Activated B cell treated with CpG ODN at 0.5 μM for 24 hours (primary cell): Measurements from ENCODE around the gene NOL4. TPM values are rescaled to one million over a fixed set of nuclear protein-coding genes. Genes with fewer than 3 reads are reported as not detected.

Experiments used
- ATAC-seq: fragments of 200-7000 bp; cut with Tn5 transposase; one replicate; pipeline ENCODE4 v1.10.0; 2021; ENCODE audit warnings: low read depth, mild to moderate bottlenecking, moderate library complexity
- CTCF ChIA-PET: fragments of 350-600 bp; sonication (Branson Sonifier 250); formaldehyde crosslinking; loops from one replicate; lab custom pipeline; 2021; ENCODE audit warnings: antibody characterized with exemption; lab: Charles Lee
- POLR2A ChIA-PET: fragments of 350-600 bp; sonication (Branson Sonifier 250); formaldehyde crosslinking; loops from one replicate; lab custom pipeline; 2021; ENCODE audit warnings: antibody characterized with exemption; lab: Charles Lee
- DNase-seq: peaks from one replicate; pipeline ENCODE4 v3.0.0; 2022
- H3K27ac Mint-ChIP-seq: one replicate; pipeline ENCODE4 v1.8.0; 2020; ENCODE audit warnings: mixed read lengths
- H3K27me3 Mint-ChIP-seq: one replicate; pipeline ENCODE4 v1.8.0; 2021; ENCODE audit warnings: mixed read lengths
- H3K36me3 Mint-ChIP-seq: one replicate; pipeline ENCODE4 v1.8.0; 2021; ENCODE audit warnings: low read depth, mixed read lengths
- H3K4me1 Mint-ChIP-seq: one replicate; pipeline ENCODE4 v1.8.0; 2021; ENCODE audit warnings: mixed read lengths
- H3K4me3 Mint-ChIP-seq: one replicate; pipeline ENCODE4 v1.8.0; 2020; ENCODE audit warnings: mild to moderate bottlenecking, mixed read lengths
- H3K9me3 Mint-ChIP-seq: one replicate; pipeline ENCODE4 v1.8.0; 2020; ENCODE audit warnings: mixed read lengths
- CTCF ChIP-seq: fragments of 200-600 bp; IDR thresholded peaks from one replicate; pipeline ENCODE4 v1.8.0; 2022; ENCODE audit warnings: antibody characterized with exemption, mild to moderate bottlenecking
- intact Hi-C: fragments of 100-400 bp; cut with micrococcal nuclease; formaldehyde crosslinking; loops from one replicate; pipeline ENCODE4 v1.15.1; 2024
- total RNA-seq: library from RNA; stranded (reverse); gene quantifications from 2 replicates; pipeline ENCODE4 v1.2.3, GENCODE V29; 2022

The NOL4 gene
- total RNA-seq, 1 donor from 2014 or later: not detected

DNA sequence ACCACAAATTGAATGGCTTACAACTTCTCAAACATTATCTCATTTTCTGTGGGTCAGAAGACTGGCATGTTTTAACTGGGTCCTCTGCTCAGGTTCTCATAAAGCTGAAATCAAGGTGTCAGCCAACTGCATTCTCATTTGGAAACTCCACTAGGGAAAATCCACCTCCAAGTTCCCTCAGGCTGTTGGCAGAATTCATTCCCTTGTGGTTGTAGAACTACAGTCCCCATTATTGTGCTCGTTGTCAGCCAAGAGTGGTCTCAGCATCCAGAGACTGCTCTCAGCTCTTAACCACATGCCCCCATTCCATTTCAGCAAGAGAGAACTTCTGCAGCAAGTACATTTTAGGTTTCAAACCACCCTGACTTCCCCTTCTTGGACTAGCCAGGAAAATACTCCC is 12.2 kb downstream of the NOL4 start:
- no peak overlapping the region for H3K27ac Mint-ChIP-seq
- no peak for ATAC-seq
- H3K27me3 Mint-ChIP-seq: no peaks in the 10 kb centered on the region
- intact Hi-C loops: no loop called here
- no peak for TF ChIP-seq CTCF
- CTCF ChIA-PET: no interaction called here
- H3K4me1 Mint-ChIP-seq: no peaks in the 10 kb centered on the region
- H3K4me3 Mint-ChIP-seq: no peak overlapping the region
- H3K9me3 Mint-ChIP-seq: peaks cover 2% of the 10 kb centered on the region
- POLR2A ChIA-PET: no interaction called here
- DNase-seq: no peak
- no peaks in the 10 kb centered on the region for H3K36me3 Mint-ChIP-seq

DNA sequence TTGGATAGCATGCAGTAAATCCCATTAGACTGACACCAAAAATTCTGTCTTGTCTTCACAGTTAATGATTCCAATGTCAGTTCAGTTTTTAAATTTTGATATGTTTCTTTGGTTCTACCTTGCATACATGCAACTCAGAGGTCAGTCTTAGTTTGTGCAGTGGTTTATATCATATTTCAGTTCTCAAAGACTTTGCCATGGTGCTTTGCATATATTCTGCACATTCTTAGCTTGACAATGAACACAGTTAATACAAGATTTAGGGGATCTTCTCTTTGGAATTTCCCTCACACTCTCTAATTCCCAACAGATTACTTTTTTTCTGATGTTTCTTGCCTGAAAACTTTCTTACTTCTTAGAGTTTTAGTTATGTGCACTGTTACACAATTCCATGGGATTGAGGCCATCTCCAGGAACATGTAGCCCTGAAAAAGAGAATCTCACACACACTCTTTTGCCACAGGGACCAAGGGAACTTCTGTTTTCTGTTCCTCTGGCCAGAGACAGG is 17.3 kb downstream of the NOL4 start:
- intact Hi-C loops: no loop called here
- no peaks in the 10 kb centered on the region for H3K9me3 Mint-ChIP-seq
- H3K27ac Mint-ChIP-seq: no peak overlapping the region
- ChIA-PET CTCF (no interaction called here), POLR2A (no interaction called here)
- H3K27me3 Mint-ChIP-seq: no peaks in the 10 kb centered on the region
- no peak for TF ChIP-seq CTCF
- DNase-seq: no peak
- H3K36me3 Mint-ChIP-seq: no peaks in the 10 kb centered on the region
- H3K4me1 Mint-ChIP-seq: no peaks in the 10 kb centered on the region
- ATAC-seq: no peak
- no peak overlapping the region for H3K4me3 Mint-ChIP-seq

- no peak for TF ChIP-seq CTCF
- ChIA-PET CTCF (no interaction called here), POLR2A (no interaction called here)
- intact Hi-C loops: no loop called here
- H3K9me3 Mint-ChIP-seq: no peaks in the 10 kb centered on the region
- DNase-seq: no peak
- no peak overlapping the region for H3K27ac Mint-ChIP-seq
- ATAC-seq: no peak
- H3K36me3 Mint-ChIP-seq: no peaks in the 10 kb centered on the region
- H3K27me3 Mint-ChIP-seq: no peaks in the 10 kb centered on the region
- H3K4me3 Mint-ChIP-seq: no peak overlapping the region
- no peaks in the 10 kb centered on the region for H3K4me1 Mint-ChIP-seq
Observed at GRCh38 chr18:34203866-34204265, 20.8 kb downstream of the NOL4 start.

DNA sequence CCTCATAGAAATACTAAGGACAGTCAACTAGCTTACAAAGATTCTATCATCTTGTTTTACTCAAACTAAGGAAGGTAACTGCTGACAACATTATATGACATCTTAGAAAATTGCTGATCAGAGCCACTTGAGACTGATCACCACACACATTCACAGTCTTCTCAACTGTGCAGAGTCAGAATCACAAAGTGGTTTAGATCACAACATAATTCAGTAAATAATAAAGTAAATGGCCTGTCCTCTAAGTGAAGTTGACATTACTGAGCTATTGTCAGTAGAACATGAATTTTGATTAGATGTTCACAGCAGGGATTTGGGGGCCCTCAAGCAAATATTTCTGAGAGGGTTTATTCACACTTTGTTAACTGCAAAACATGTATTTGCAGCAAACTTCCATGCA is 28.5 kb downstream of the NOL4 start:
- CTCF ChIA-PET: no interaction called here
- DNase-seq (no peak), ATAC-seq (no peak)
- Mint-ChIP-seq H3K4me3 (no peak overlapping the region), H3K36me3 (no peaks in the 10 kb centered on the region), H3K27me3 (no peaks in the 10 kb centered on the region), H3K9me3 (peaks cover 2% of the 10 kb centered on the region), H3K4me1 (no peaks in the 10 kb centered on the region), H3K27ac (no peak overlapping the region)
- intact Hi-C loops: no loop called here
- POLR2A ChIA-PET: no interaction called here
- TF ChIP-seq CTCF: no peak

DNA sequence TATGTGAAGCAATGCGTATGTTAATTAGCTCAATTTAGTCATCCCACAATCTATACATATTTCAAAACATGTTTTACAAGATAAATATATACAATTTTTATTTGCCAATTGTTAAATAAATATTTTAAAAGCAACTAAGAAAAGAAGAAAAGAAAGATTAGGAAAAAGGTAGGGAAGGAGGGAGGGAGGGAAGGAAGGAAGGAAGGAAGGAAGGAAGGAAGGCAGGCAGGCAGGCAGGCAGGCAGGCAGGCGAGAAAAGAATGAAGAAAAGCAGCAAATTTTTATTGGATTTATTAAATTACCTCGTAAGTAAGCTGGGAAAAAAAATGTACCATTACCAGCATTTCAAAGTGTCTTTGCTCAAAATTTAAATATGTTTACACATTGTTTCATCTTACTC is 30.5 kb downstream of the NOL4 start:
- intact Hi-C loops: no loop called here
- DNase-seq: no peak
- no peak overlapping the region for H3K27ac Mint-ChIP-seq
- H3K4me3 Mint-ChIP-seq: no peak overlapping the region
- POLR2A ChIA-PET: no interaction called here
- no peaks in the 10 kb centered on the region for H3K4me1 Mint-ChIP-seq
- CTCF ChIA-PET: no interaction called here
- H3K36me3 Mint-ChIP-seq: no peaks in the 10 kb centered on the region
- no peak for TF ChIP-seq CTCF
- no peaks in the 10 kb centered on the region for H3K27me3 Mint-ChIP-seq
- peaks cover 2% of the 10 kb centered on the region for H3K9me3 Mint-ChIP-seq
- ATAC-seq: no peak
